Endothelial cell of umbilical vein (primary cell): ENCODE measurements around the gene OR52I1. TPM values are rescaled to one million over a fixed set of nuclear protein-coding genes. Genes with fewer than 3 reads are reported as not detected.

ENCODE experiments used
- BruUV-seq: library from RNA; stranded (reverse); fragments of 400-500 nt; replicated peaks from 2 replicates; lab custom pipeline; 2021; lab: Mats Ljungman, UMichigan
- CTCF ChIA-PET: fragments of 300-600, 350-600 bp; sonication (Branson Sonifier 250); formaldehyde crosslinking; loops from one replicate; lab custom pipeline; 2021; ENCODE audit warnings: antibody characterized with exemption, inconsistent platforms; lab: Charles Lee
- POLR2A ChIA-PET: fragments of 300-600, 350-600 bp; sonication (Branson Sonifier 250); formaldehyde crosslinking; loops from one replicate; lab custom pipeline; 2021; ENCODE audit warnings: antibody characterized with exemption, inconsistent platforms; lab: Charles Lee
- DNase-seq: peaks from one replicate; pipeline ENCODE4 v3.0.0-alpha.2; 2011; ENCODE audit warnings: low read depth, low spot score
- FAIRE-seq: peaks from 2 replicates; lab custom pipeline; 2011; peaks lifted over from hg19 to GRCh38; lab: Jason Lieb, UNC
- H2AFZ ChIP-seq: 2 replicates; pipeline ENCODE4 v1.6.0; 2012; ENCODE audit warnings: low read depth, low read length, control low read depth, inconsistent platforms
- H3K27ac ChIP-seq: 2 replicates; pipeline ENCODE4 v1.5.1; 2011; ENCODE audit warnings: low read depth, mild to moderate bottlenecking, control low read depth, low read length, moderate library complexity; ENCODE audit not compliant: insufficient read depth
- H3K27me3 ChIP-seq, 2 experiments: 2 replicates each; pipeline versions ENCODE4 v1.6.0 to v1.6.1; 2011; ENCODE audit warnings: low read length in 2 of 2, mixed read lengths in 1 of 2; ENCODE audit not compliant: control insufficient read depth in 2 of 2, insufficient read depth in 2 of 2
- H3K36me3 ChIP-seq, 2 experiments: 2 replicates in 1 of 2; 3 replicates in 1 of 2; pipeline ENCODE4 v1.5.1; 2011; ENCODE audit warnings: low read length in 2 of 2, mild to moderate bottlenecking in 1 of 2, moderate library complexity in 1 of 2; ENCODE audit not compliant: control insufficient read depth in 2 of 2, insufficient read depth in 2 of 2; ENCODE audit errors: extremely low read depth in 1 of 2
- H3K4me1 ChIP-seq: 3 replicates; pipeline ENCODE4 v1.5.1; 2011; ENCODE audit warnings: mild to moderate bottlenecking, low read length; ENCODE audit not compliant: control insufficient read depth, insufficient read depth; ENCODE audit errors: extremely low read depth
- H3K4me2 ChIP-seq: 2 replicates; pipeline ENCODE4 v1.6.1; 2011; ENCODE audit warnings: low read length, control low read depth, mixed read lengths; ENCODE audit not compliant: insufficient read depth
- H3K4me3 ChIP-seq, 3 experiments: fragments of 200-600 bp in 1 of 3; sonication (generic), shearing (Covaris generic) in 1 of 3; replicated peaks in 1 of 3; 2 replicates each; pipeline ENCODE4 v1.5.1; 2011 to 2016; ENCODE audit warnings: control low read depth in 3 of 3, low read length in 3 of 3, mild to moderate bottlenecking in 2 of 3, inconsistent platforms in 1 of 3, low read depth in 1 of 3, moderate library complexity in 1 of 3; ENCODE audit not compliant: insufficient read depth in 1 of 3
- H3K79me2 ChIP-seq: 2 replicates; pipeline ENCODE4 v1.6.0; 2012; ENCODE audit warnings: low read length, inconsistent platforms; ENCODE audit not compliant: control insufficient read depth, insufficient read depth
- H3K9ac ChIP-seq: replicated peaks from 2 replicates; pipeline ENCODE3; 2011; ENCODE audit warnings: low read length, control low read depth; ENCODE audit not compliant: insufficient read depth; ENCODE audit errors: extremely low read depth
- H3K9me1 ChIP-seq: replicated peaks from 3 replicates; pipeline ENCODE4 v1.6.0; 2011; ENCODE audit warnings: mild to moderate bottlenecking, low read length; ENCODE audit not compliant: control insufficient read depth, insufficient read depth; ENCODE audit errors: extremely low read depth
- H3K9me3 ChIP-seq: replicated peaks from 2 replicates; pipeline ENCODE4 v1.5.1; 2012; ENCODE audit warnings: low read length, inconsistent platforms; ENCODE audit not compliant: control insufficient read depth, insufficient read depth
- H4K20me1 ChIP-seq: replicated peaks from 2 replicates; pipeline ENCODE3; 2011; ENCODE audit warnings: mild to moderate bottlenecking, low read length; ENCODE audit not compliant: control insufficient read depth, insufficient read depth; ENCODE audit errors: extremely low read depth
- EZH2 ChIP-seq: IDR thresholded peaks from 2 replicates; pipeline ENCODE4 v1.6.1; 2012; ENCODE audit warnings: borderline replicate concordance, low read depth, mild to moderate bottlenecking, moderate library complexity, low read length, inconsistent platforms; ENCODE audit not compliant: severe bottlenecking
- FOS ChIP-seq: IDR thresholded peaks from 2 replicates; pipeline ENCODE4 v1.6.1; 2011; ENCODE audit warnings: mild to moderate bottlenecking, low read length, moderate library complexity, borderline replicate concordance; ENCODE audit not compliant: insufficient read depth
- GATA2 ChIP-seq: IDR thresholded peaks from 2 replicates; pipeline ENCODE4 v1.7.0; 2011; ENCODE audit warnings: low read depth, mild to moderate bottlenecking, moderate library complexity, mixed read lengths, low read length; ENCODE audit not compliant: insufficient read length, insufficient read depth
- JUN ChIP-seq: IDR thresholded peaks from 2 replicates; pipeline ENCODE4 v1.6.1; 2011; ENCODE audit warnings: borderline replicate concordance, low read depth; ENCODE audit not compliant: insufficient read length, insufficient read depth
- MYC ChIP-seq: IDR thresholded peaks from one replicate; pipeline ENCODE4 v1.6.1; 2011; ENCODE audit warnings: mild to moderate bottlenecking, low read depth, low read length
- POLR2A ChIP-seq: IDR thresholded peaks from 2 replicates; pipeline ENCODE4 v1.6.1; 2012; ENCODE audit warnings: low read depth, mild to moderate bottlenecking, control low read depth, low read length
- POLR2AphosphoS5 ChIP-seq: IDR thresholded peaks from 2 replicates; pipeline ENCODE4 v1.6.1; 2012; ENCODE audit warnings: low read depth, mild to moderate bottlenecking, control low read depth, low read length, moderate library complexity; ENCODE audit not compliant: insufficient read depth
- dilution Hi-C: fragments of 300-500 bp; cut with MboI; formaldehyde crosslinking; loops from one replicate; pipeline ENCODE4 v1.15.0; 2019; ENCODE audit warnings: low sequenced_read_pairs; ENCODE audit not compliant: extremely low pct_ligation_motif_present
- intact Hi-C: fragments of 100-400 bp; cut with micrococcal nuclease; formaldehyde crosslinking; loops from one replicate; pipeline ENCODE4 v1.10.0; 2022
- polyA plus RNA-seq, 4 experiments: library from polyadenylated mRNA; depleted of rRNA in 3 of 4; stranded (reverse) in 3 of 4; unstranded in 1 of 4; fragments of >200 nt; gene quantifications; 2 replicates each; pipeline versions ENCODE4 v1.2.1 to v1.2.3, GENCODE V29; 2011 to 2012; ENCODE audit warnings: missing spikeins in 1 of 4
- total RNA-seq: library from RNA; stranded (reverse); gene quantifications from 2 replicates; pipeline ENCODE4 v1.2.3, GENCODE V29; 2021
- TF ChIP-seq, protein P1 (sequence below), 2 donors: IDR thresholded peaks; 1 replicate in 1 of 2; 2 replicates in 1 of 2; pipeline ENCODE4 v1.5.1; 2011; ENCODE audit warnings: low read length in 2 of 2, mild to moderate bottlenecking in 2 of 2, moderate library complexity in 2 of 2, control low read depth in 1 of 2, inconsistent platforms in 1 of 2, low read depth in 1 of 2; ENCODE audit not compliant: insufficient read depth in 1 of 2; ENCODE audit errors: extremely low read depth in 1 of 2
- TF ChIP-seq, protein P2 (sequence below): IDR thresholded peaks from 2 replicates; pipeline ENCODE4 v1.6.1; 2011; ENCODE audit not compliant: insufficient read depth, insufficient read length

The OR52I1 gene
- total and polyA plus RNA-seq, 2 donors (not counting 3 experiments of a cell fraction or from before 2014, with no cell fraction given) = not detected

DNA sequence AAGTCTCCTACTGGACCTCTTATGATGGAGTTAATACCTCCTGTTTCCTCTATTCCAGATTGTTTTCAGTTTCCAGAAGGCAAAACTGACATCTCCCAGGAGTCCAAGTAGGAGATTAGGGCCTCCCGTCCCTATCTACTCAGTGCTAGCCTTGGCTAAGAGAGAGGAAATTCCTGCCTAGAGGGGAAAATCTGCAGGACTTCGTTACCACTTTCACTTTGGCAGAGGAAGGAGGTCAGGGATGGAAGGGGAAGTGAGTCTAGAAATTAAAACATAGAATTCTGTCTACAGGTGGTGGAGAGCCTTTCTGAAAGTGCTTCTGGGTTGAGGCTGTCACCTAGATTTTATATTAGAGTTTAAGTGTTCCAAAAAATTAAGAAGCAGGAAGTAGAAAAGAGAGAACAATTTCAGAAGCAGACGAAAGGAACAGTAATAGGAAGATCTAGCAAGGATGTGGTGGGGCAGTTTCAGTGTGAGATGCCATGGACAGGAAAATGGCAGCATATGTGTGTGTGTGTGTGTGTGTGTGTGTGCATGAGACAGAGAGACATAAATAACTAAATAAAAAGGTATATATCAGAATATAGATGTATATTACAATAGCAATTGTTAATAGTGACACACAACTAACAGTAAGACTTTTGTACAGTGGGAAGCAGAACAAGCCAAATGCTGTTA is 16.6 kb downstream of the OR52I1 start:
- Histone ChIP-seq H3K27ac (no peak overlapping the region), H2AFZ (peak overlapping the region; percentile 92), H3K4me3 (no peak overlapping the region), H3K9ac (no peak overlapping the region), H3K4me2 (peak overlapping the region; percentile 77), H3K4me1 (peaks cover 10% of the 10 kb centered on the region), H3K36me3 (no peaks in the 10 kb centered on the region), H3K9me3 (no peaks in the 10 kb centered on the region), H3K79me2 (no peaks in the 10 kb centered on the region), H3K27me3 (no peaks in the 10 kb centered on the region), H3K9me1 (no peaks in the 10 kb centered on the region), H4K20me1 (no peaks in the 10 kb centered on the region)
- dilution Hi-C loops (no loop called here), intact Hi-C loops (no loop called here)
- FAIRE-seq (no peak), DNase-seq (no peak)
- no TSS peak for BruUV-seq
- TF ChIP-seq POLR2AphosphoS5 (no peak), POLR2A (no peak), GATA2 (no peak), FOS (no peak), MYC (no peak), JUN (no peak), EZH2 (no peak)
- TF ChIP-seq, protein P1, sequence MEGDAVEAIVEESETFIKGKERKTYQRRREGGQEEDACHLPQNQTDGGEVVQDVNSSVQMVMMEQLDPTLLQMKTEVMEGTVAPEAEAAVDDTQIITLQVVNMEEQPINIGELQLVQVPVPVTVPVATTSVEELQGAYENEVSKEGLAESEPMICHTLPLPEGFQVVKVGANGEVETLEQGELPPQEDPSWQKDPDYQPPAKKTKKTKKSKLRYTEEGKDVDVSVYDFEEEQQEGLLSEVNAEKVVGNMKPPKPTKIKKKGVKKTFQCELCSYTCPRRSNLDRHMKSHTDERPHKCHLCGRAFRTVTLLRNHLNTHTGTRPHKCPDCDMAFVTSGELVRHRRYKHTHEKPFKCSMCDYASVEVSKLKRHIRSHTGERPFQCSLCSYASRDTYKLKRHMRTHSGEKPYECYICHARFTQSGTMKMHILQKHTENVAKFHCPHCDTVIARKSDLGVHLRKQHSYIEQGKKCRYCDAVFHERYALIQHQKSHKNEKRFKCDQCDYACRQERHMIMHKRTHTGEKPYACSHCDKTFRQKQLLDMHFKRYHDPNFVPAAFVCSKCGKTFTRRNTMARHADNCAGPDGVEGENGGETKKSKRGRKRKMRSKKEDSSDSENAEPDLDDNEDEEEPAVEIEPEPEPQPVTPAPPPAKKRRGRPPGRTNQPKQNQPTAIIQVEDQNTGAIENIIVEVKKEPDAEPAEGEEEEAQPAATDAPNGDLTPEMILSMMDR (IDR thresholded peaks at IDR 0.05; ENCODE audit: extremely low read depth in 1 of 2, insufficient read depth in 1 of 2, low read depth in 1 of 2, low read length in 2 of 2) = no peak
- TF ChIP-seq, protein P2, sequence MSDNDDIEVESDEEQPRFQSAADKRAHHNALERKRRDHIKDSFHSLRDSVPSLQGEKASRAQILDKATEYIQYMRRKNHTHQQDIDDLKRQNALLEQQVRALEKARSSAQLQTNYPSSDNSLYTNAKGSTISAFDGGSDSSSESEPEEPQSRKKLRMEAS = no peak
- CTCF ChIA-PET = no interaction called here
- POLR2A ChIA-PET = no interaction called here
